Thymus (tissue), 11 donors: ENCODE results near the gene PLB1. TPM values are rescaled to one million over a fixed set of nuclear protein-coding genes. Genes with fewer than 3 reads are reported as not detected.
A peak's percentile ranks its signal among the peaks of the same experiment; 100 is the strongest.

ENCODE experiments used
- DNase-seq, 9 donors: peaks; one replicate each; pipeline ENCODE4 v3.0.0-alpha.2; 2013; ENCODE audit warnings: low spot score in 9 of 9, low read depth in 6 of 9, missing footprints in 1 of 9
- H3K27ac ChIP-seq, 2 donors: one replicate each; pipeline ENCODE4 v1.5.1; 2013; ENCODE audit warnings: control low read depth in 1 of 2, low read depth in 1 of 2, low read length in 1 of 2, mild to moderate bottlenecking in 1 of 2, moderate library complexity in 1 of 2
- H3K27me3 ChIP-seq, 2 donors: one replicate each; pipeline ENCODE4 v1.5.1; 2013; ENCODE audit warnings: low read length in 1 of 2; ENCODE audit not compliant: control insufficient read depth in 2 of 2, insufficient read depth in 1 of 2
- H3K36me3 ChIP-seq, 2 donors: one replicate each; pipeline ENCODE4 v1.5.1; 2013; ENCODE audit warnings: low read length in 1 of 2, mild to moderate bottlenecking in 1 of 2, moderate library complexity in 1 of 2; ENCODE audit not compliant: control insufficient read depth in 2 of 2, insufficient read depth in 2 of 2
- H3K4me1 ChIP-seq, 2 donors: one replicate each; pipeline ENCODE4 v1.5.1; 2013; ENCODE audit warnings: low read length in 2 of 2; ENCODE audit not compliant: control insufficient read depth in 2 of 2, insufficient read depth in 2 of 2
- H3K4me3 ChIP-seq, 2 donors: one replicate each; pipeline ENCODE4 v1.5.1; 2013; ENCODE audit warnings: low read length in 2 of 2, control low read depth in 1 of 2, mild to moderate bottlenecking in 1 of 2
- H3K9me3 ChIP-seq, 2 donors: one replicate each; pipeline ENCODE4 v1.5.1; 2013; ENCODE audit warnings: low read length in 1 of 2, mild to moderate bottlenecking in 1 of 2; ENCODE audit not compliant: control insufficient read depth in 2 of 2, insufficient read depth in 1 of 2
- WGBS: extraction: QIAGEN DNeasy Blood & Tissue Kit; methylation state at CpG from one replicate; pipeline ENCODE4 v1.1.7; 2013; 5-methylcytosine and 5-hydroxymethylcytosine counted together
- polyA plus RNA-seq: library from polyadenylated mRNA; stranded (reverse); fragments of 200-250 nt; gene quantifications from one replicate; pipeline ENCODE4 v1.2.3, GENCODE V29; 2013
- total RNA-seq: library from RNA; stranded (reverse); fragments of 120-200 nt; gene quantifications from one replicate; pipeline ENCODE4 v1.2.4, GENCODE V29; 2013
- donor health status: healthy.

PLB1 gene
- total and polyA plus RNA-seq, 2 donors, result 1.8 to 2.3 TPM

DNA sequence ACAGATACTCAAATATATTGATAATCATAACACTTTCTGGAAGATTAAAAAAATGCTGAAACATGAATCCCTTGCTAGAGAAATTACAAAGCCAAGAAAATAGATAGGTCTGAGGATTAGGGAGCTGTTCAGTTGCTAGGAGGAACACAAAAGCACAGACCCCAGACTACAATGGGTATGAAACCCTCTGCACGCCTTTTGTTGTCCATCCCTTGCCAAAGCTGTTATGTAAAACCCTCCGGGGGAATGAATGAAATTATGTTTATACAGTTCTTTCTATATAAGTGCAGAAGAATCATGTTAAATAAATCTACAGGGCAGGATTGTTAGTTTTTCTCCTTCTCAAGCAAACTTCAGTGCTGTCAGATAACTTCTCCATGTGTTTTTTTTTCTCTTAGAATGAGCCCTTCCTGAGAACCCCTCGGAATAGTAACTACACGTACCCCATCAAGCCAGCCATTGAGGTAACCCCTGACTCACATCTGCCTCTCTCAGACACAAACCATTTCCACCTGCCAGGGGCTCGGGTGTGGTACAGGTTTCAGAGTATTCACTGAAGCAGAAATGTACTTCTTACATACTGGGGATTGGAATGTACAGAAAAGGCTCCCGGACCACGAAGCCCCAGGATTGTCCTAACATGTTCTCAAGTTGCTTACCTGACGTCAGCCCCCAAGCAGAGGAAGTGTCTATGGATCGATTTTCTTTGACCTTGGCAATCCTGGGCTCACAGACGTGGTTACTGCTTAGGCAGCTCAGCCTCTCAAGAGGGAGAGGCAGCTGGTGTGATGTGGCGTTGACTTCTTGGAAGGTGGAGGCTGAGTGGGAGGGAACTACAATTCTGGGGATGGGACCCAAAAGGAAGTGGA lies 118.0 kb downstream of the PLB1 start:
- 77% methylated on average over 11 of the region's 11 CpGs for WGBS
- Histone ChIP-seq H3K27ac (peak overlapping the region; percentile 44 to 78), H3K4me3 (no peak overlapping the region), H3K36me3 (no peaks in the 10 kb centered on the region), H3K9me3 (no peaks in the 10 kb centered on the region), H3K27me3 (no peaks in the 10 kb centered on the region), H3K4me1 (peaks cover 27 to 50% of the 10 kb centered on the region in 2 donors)
- peak in 1 of 9 donors; percentile 60 for DNase-seq

DNA sequence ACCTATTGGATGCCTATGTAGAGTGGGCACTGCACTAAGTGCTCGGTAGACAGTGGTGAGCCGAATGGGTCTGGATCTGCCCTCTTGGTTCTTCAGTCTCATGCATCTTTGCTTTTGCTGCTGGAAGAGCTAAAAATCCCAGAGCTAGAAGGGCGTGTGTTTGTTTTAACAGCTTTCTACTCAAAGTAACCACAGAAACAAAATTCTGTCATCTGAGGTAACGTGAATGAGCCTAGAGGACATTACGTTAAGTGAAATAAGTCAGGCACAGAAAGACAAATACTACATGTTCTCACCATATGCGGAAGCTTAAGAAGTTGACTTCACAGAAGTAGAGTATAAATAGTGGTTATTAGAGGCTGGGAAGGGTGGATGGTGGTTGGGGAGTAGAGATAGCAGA lies 119.8 kb downstream of the PLB1 start:
- H3K9me3 ChIP-seq, result no peaks in the 10 kb centered on the region
- WGBS, result 85% methylated on average over 6 of the region's 6 CpGs
- peak overlapping the region in 1 of 2 donors; percentile 20 for H3K27ac ChIP-seq
- peaks cover 36 to 63% of the 10 kb centered on the region in 2 donors for H3K4me1 ChIP-seq
- H3K36me3 ChIP-seq, result no peaks in the 10 kb centered on the region
- DNase-seq, result peak in 1 of 9 donors; percentile 50
- no peak overlapping the region for H3K4me3 ChIP-seq
- no peaks in the 10 kb centered on the region for H3K27me3 ChIP-seq

DNA sequence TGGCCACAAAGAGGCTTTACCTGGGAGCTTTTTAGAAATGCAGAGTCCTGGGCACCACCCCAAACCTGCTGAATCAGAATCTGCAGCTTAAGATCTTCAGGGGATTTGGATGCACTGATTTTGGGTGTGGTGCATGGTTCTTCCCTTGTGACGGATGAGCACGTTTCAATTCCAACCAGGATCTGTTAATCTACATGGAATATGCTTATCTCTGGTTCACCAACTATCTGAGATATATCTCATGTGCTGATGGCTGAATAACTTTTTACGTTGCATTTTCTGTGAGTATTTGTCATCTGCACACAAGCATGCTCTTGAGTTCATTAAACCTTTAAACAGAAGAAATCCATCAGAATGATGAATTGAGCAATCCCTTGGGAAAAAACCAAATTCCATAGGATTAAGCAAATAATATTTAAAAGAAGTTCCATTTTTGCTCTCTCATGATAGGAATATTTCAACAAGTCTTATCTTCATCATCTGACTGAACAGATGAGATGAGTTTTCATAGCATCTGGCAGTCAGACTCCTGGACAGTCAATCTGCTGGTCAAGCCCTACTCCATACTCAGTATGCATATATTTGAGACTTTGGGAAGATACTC lies 120.6 kb downstream of the PLB1 start:
- Histone ChIP-seq H3K9me3 (no peaks in the 10 kb centered on the region), H3K27me3 (no peaks in the 10 kb centered on the region), H3K4me1 (peaks cover 44 to 71% of the 10 kb centered on the region in 2 donors), H3K27ac (no peak overlapping the region), H3K36me3 (no peaks in the 10 kb centered on the region), H3K4me3 (no peak overlapping the region)
- WGBS, result 96% methylated on average over 3 of the region's 3 CpGs
- DNase-seq, result no peak

DNA sequence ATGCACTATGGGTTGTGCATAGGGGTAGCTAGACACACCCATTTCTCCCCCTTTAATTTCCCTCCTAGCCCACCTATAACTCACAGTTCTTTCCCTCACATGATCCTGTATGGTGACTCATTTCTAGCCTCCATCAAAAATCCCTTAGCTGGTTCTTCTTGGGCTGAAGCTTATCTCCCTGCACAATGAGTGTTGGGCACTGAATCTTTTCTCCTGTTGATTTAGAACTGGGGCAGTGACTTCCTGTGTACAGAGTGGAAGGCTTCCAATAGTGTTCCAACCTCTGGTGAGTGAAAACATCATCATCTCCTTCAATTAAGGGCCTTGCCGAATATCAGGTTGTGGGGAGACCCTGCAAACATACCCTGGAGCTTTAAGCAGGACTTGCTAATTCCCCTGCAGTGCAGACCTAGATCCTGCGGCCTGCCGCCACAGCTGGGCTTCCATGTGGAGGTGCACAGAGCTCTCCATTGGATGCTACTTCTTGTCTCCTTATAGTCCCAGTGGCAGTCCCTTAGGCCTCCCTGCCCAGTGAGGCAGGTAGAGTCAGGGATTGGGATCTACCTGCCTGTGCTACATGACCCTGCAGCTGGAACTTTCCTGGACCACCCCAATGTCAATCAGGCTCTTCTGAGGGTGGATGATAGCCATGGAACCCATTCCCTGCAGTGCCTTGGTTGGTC lies 121.8 kb downstream of the PLB1 start:
- Histone ChIP-seq H3K9me3 (no peaks in the 10 kb centered on the region), H3K4me1 (peaks cover 48 to 76% of the 10 kb centered on the region in 2 donors), H3K27me3 (no peaks in the 10 kb centered on the region), H3K36me3 (no peaks in the 10 kb centered on the region), H3K27ac (no peak overlapping the region), H3K4me3 (no peak overlapping the region)
- WGBS, result 90% methylated on average over 3 of the region's 3 CpGs
- peak in 1 of 9 donors; percentile 35 for DNase-seq

DNA sequence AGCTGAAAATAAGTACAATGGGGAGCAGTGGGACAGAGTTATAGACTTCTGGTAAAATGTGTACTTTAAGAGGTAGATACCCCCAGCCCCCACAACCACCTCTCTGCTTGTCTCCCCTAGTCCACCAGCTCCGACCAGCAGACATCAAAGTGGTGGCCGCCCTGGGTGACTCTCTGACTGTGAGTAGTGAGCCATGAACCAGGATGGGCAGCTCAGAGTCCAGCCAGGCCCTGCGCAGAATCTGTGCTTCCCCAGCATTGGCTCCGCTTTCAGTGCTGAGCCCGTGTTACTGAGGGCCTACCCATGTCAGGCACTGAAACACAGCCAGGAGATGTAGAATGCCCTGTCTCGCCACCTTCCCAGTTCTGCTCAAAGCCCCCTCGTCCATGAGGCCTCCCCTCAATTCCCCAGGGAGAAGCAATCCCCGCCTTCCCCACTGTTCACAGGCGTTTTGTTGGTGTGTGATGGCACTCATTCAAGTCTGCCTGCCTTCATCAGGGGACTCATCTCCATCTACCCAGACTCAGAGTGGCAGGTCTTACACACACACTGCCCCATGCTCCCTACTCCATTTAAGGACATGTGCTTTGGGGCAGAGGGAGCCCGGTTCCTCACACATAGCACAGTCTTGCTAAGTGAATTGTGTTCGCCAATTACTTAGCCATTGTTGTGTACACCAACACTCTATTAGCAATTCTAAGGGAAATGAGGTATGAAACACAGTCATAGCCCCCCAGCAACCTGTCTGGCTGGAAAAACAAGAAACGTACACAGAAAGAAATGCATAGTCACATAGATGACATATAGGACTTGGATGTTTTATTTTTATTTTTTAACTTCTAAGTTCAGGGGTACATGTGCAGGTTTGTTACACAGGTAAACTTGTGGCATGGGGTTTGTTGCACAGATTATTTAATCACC lies 122.6 kb downstream of the PLB1 start:
- H3K4me1 ChIP-seq, result peaks cover 46 to 73% of the 10 kb centered on the region in 2 donors
- DNase-seq, result no peak
- no peaks in the 10 kb centered on the region for H3K9me3 ChIP-seq
- H3K36me3 ChIP-seq, result no peaks in the 10 kb centered on the region
- WGBS, result 96% methylated on average over 12 of the region's 12 CpGs
- no peak overlapping the region for H3K4me3 ChIP-seq
- H3K27ac ChIP-seq, result no peak overlapping the region
- H3K27me3 ChIP-seq, result no peaks in the 10 kb centered on the region

DNA sequence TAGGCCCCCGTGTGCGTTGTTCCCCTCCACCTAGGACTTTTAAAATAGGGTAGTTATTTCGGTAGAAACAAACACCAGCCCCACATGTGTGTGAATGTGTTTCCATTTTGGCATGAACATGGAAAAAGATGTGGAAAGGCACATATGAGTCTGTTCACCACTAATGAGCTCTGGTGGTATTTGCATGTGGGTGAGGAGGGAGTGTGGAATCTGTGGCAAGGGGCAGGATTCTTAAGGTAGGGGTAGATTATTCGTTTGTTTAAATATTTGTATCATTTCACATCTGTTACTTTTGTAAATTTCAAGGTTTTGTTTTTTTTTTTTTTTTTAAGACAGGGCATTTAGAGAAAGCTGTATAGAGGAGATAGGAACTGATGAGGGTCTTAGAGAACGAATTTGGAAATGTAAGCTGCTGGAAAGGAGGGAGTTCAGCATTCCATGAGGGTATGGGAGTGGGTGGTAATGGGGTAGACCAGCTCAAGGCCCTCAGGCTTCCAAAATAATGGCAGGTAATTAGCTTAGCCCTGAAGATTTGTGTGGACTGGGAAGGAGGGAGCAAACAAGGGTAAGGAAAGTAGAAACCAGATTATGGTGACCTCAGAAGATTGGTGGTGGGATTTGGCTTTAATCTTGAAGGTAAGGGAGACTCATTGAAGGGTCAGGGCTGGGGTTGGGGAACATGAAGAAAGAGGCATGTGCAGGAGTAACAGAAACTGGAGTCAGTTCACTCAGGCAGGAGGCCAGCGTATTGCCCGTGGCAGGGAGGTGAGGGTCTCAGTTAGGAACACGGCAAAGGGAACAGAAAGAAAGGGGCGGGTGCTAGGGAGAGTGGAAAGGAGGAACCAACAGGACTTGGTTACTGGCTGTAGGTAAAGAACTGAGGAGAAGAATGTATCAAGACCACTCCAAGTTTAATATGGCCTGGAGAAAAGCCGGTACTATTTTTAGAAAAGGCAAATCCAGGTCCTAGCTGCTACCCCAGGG lies 123.6 kb downstream of the PLB1 start:
- DNase-seq, result no peak
- H3K27me3 ChIP-seq, result no peaks in the 10 kb centered on the region
- H3K4me1 ChIP-seq, result peaks cover 37 to 63% of the 10 kb centered on the region in 2 donors
- no peaks in the 10 kb centered on the region for H3K36me3 ChIP-seq
- 90% methylated on average over 10 of the region's 10 CpGs for WGBS
- no peaks in the 10 kb centered on the region for H3K9me3 ChIP-seq
- no peak overlapping the region for H3K27ac ChIP-seq
- no peak overlapping the region for H3K4me3 ChIP-seq

DNA sequence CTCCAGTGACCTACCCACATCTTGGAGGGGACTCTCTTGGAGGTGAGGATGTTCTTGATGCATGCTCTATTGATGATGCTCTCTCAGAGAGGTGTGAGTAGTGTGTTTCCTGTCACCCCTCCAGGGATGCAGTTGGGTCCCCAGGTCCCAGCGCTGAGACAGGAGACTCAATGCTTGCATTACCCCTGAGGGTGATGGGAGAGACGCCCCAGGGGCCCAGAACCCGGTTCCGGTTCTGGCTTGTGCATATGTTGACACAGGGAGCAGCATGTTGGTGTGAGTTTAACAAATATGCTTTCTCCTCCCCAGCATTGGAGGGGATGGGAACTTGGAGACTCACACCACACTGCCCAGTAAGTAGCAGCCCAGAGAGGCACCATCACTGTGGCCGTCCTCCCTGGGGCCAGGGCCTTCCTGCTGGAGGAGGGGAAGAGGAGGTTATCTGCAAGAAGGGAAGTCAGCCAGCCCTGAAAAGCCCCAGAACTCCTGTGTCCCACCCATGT lies 124.5 kb downstream of the PLB1 start:
- no peaks in the 10 kb centered on the region for H3K27me3 ChIP-seq
- no peaks in the 10 kb centered on the region for H3K36me3 ChIP-seq
- WGBS, result 91% methylated on average over 5 of the region's 5 CpGs
- peak in 1 of 9 donors; percentile 45 for DNase-seq
- H3K4me1 ChIP-seq, result peaks cover 37 to 63% of the 10 kb centered on the region in 2 donors
- no peaks in the 10 kb centered on the region for H3K9me3 ChIP-seq
- H3K4me3 ChIP-seq, result no peak overlapping the region
- H3K27ac ChIP-seq, result no peak overlapping the region
